Osteoblast (primary cell): ENCODE measurements around the gene FAM228B. TPM values are rescaled to one million over a fixed set of nuclear protein-coding genes. Genes with fewer than 3 reads are reported as not detected.

Experiments used
- DNase-seq: peaks from one replicate; pipeline ENCODE4 v3.0.0; 2011; ENCODE audit warnings: low spot score, mixed read lengths; ENCODE audit not compliant: insufficient read length; ENCODE audit errors: missing footprints
- H2AFZ ChIP-seq: 2 replicates; pipeline ENCODE4 v1.6.0; 2011; ENCODE audit warnings: mild to moderate bottlenecking, low read length
- H3K27ac ChIP-seq: 2 replicates; pipeline ENCODE4 v1.5.1; 2011; ENCODE audit warnings: mild to moderate bottlenecking, low read depth, low read length, moderate library complexity
- H3K27me3 ChIP-seq: 2 replicates; pipeline ENCODE4 v1.6.0; 2012; ENCODE audit warnings: mild to moderate bottlenecking, control low read depth, inconsistent platforms, low read length, moderate library complexity; ENCODE audit not compliant: insufficient read depth
- H3K36me3 ChIP-seq: 2 replicates; pipeline ENCODE4 v1.5.1; 2011; ENCODE audit warnings: mild to moderate bottlenecking, low read length, control low read depth, moderate library complexity; ENCODE audit not compliant: insufficient read depth
- H3K4me1 ChIP-seq: 2 replicates; pipeline ENCODE4 v1.5.1; 2011; ENCODE audit warnings: mild to moderate bottlenecking, low read length, control low read depth, moderate library complexity; ENCODE audit not compliant: insufficient read depth
- H3K4me2 ChIP-seq: 2 replicates; pipeline ENCODE4 v1.6.0; 2011; ENCODE audit warnings: mild to moderate bottlenecking, low read length; ENCODE audit not compliant: insufficient read depth
- H3K4me3 ChIP-seq: fragments of 200-600 bp; sonication (generic); 3 replicates; pipeline ENCODE4 v1.5.1; 2012; ENCODE audit warnings: mild to moderate bottlenecking, low read length, inconsistent platforms; ENCODE audit not compliant: insufficient read depth
- H3K79me2 ChIP-seq: 2 replicates; pipeline ENCODE4 v1.6.0; 2012; ENCODE audit warnings: mild to moderate bottlenecking, low read length, control low read depth, inconsistent platforms; ENCODE audit not compliant: insufficient read depth
- H3K9me3 ChIP-seq: 2 replicates; pipeline ENCODE4 v1.5.1; 2011; ENCODE audit warnings: low read depth, low read length, control low read depth
- H4K20me1 ChIP-seq: 2 replicates; pipeline ENCODE4 v1.6.0; 2012; ENCODE audit warnings: mild to moderate bottlenecking, low read length, control low read depth; ENCODE audit not compliant: insufficient read depth
- total RNA-seq: library from RNA; depleted of rRNA; stranded (reverse); fragments of >200 nt; gene quantifications from 2 replicates; pipeline ENCODE4 v1.2.3, GENCODE V29; 2012
- TF ChIP-seq, protein P1 (sequence below): IDR thresholded peaks from 2 replicates; pipeline ENCODE4 v1.5.1; 2011; ENCODE audit warnings: mild to moderate bottlenecking, low read depth, low read length, moderate library complexity; ENCODE audit errors: extremely low read depth

Gene FAM228B
- total RNA-seq, 1 donor, result 11.6 TPM

DNA sequence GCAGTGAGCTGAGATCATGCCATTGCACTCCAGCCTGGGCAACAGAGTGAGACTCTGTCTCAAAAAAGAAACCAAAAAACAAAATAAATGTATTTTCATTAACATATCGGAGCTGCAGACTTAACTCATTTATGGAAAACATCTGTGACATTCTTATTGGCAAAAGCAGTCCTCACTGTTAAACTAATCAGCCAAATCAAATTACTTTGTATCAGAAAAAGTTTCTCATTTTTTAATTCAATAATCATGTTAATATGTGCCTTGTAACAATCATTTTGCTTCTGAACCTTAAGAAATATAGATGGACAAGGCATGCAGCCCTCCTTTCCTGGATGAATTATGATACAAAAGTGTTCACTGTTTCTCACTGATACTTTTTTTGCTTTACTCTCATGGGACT, 20.6 kb upstream of the FAM228B start:
- H4K20me1 ChIP-seq, result no peaks in the 10 kb centered on the region
- no peaks in the 10 kb centered on the region for H3K9me3 ChIP-seq
- TF ChIP-seq, protein P1, sequence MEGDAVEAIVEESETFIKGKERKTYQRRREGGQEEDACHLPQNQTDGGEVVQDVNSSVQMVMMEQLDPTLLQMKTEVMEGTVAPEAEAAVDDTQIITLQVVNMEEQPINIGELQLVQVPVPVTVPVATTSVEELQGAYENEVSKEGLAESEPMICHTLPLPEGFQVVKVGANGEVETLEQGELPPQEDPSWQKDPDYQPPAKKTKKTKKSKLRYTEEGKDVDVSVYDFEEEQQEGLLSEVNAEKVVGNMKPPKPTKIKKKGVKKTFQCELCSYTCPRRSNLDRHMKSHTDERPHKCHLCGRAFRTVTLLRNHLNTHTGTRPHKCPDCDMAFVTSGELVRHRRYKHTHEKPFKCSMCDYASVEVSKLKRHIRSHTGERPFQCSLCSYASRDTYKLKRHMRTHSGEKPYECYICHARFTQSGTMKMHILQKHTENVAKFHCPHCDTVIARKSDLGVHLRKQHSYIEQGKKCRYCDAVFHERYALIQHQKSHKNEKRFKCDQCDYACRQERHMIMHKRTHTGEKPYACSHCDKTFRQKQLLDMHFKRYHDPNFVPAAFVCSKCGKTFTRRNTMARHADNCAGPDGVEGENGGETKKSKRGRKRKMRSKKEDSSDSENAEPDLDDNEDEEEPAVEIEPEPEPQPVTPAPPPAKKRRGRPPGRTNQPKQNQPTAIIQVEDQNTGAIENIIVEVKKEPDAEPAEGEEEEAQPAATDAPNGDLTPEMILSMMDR, result no peak
- no peaks in the 10 kb centered on the region for H3K79me2 ChIP-seq
- no peaks in the 10 kb centered on the region for H3K27me3 ChIP-seq
- DNase-seq, result peak; percentile 23
- no peak overlapping the region for H3K4me3 ChIP-seq
- no peak overlapping the region for H2AFZ ChIP-seq
- H3K36me3 ChIP-seq, result no peaks in the 10 kb centered on the region
- no peaks in the 10 kb centered on the region for H3K4me1 ChIP-seq
- H3K27ac ChIP-seq, result no peak overlapping the region
- no peak overlapping the region for H3K4me2 ChIP-seq

DNA sequence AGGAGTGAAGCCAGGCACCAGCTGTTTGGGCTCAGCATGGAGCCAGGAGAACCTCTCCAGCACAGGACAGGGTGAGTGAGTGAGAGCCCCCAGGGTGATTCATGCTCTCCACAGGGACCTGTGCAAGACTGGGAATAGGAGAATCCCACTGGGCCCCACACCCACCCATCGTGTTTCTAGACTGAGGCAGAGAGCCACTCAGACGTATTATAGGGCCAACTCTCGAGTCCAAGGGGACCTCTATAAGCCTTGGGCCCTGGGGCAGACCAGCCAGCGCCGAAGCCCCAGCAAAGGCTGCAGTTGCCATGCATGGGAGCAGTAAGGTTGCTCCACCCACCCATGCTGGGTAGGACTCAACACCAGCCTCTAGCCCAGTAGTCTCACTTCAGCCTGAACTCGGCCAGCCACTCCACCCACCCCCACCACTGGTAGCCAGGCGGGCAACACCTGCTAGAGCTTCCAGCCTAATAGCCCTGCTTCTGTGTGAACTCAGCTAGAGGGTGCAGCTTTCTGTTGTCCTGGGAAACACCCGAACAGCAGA, 19.1 kb upstream of the FAM228B start:
- Histone ChIP-seq H3K4me2 (no peak overlapping the region), H4K20me1 (no peaks in the 10 kb centered on the region), H3K79me2 (no peaks in the 10 kb centered on the region), H3K36me3 (no peaks in the 10 kb centered on the region), H3K27ac (no peak overlapping the region), H3K27me3 (no peaks in the 10 kb centered on the region), H3K4me1 (no peaks in the 10 kb centered on the region), H3K4me3 (no peak overlapping the region), H3K9me3 (no peaks in the 10 kb centered on the region), H2AFZ (no peak overlapping the region)
- no peak for DNase-seq
- TF ChIP-seq, protein P1, result no peak

DNA sequence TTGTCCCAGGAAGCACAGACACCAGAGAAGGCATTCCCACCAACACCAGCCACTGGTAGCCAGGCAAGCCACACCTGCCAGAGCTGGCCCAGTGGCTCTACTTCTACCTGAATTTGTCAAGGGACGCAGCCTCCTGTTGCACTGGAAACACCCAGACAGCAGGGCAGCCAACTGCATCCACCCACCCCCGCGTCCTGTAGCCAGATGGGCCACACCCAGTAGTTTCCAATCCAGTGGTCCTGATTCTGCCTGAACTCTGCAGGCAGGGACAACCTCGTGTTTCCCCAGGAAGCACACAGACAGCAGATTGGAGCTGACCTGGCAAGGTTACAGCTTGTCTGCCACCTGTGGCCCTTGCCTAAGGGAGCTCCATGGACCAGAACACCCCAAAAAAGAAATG, 18.4 kb upstream of the FAM228B start:
- no peak overlapping the region for H3K27ac ChIP-seq
- H4K20me1 ChIP-seq, result no peaks in the 10 kb centered on the region
- no peak overlapping the region for H3K4me2 ChIP-seq
- H2AFZ ChIP-seq, result no peak overlapping the region
- no peak overlapping the region for H3K4me3 ChIP-seq
- no peaks in the 10 kb centered on the region for H3K79me2 ChIP-seq
- TF ChIP-seq, protein P1, result no peak
- no peaks in the 10 kb centered on the region for H3K4me1 ChIP-seq
- H3K9me3 ChIP-seq, result no peaks in the 10 kb centered on the region
- H3K27me3 ChIP-seq, result no peaks in the 10 kb centered on the region
- no peaks in the 10 kb centered on the region for H3K36me3 ChIP-seq
- no peak for DNase-seq

DNA sequence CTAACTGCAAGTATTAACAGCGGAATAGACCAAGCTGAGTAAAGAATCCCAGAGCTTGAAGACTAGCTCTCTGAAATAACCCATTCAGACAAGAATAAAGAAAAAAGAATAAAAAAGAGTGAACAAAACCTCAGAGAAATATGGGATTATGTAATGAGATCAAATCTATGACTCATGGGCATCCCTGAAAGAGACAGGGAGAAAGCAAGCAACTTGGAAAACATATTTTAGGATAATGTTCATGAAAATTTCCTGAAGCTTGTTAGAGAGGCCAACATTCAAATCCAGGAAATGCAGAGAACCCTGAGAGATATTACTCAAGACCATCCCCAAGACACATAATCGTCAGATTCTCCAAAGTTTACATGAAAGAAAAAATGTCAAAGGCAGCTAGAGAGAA, 17.5 kb upstream of the FAM228B start:
- Histone ChIP-seq H3K79me2 (no peaks in the 10 kb centered on the region), H3K9me3 (no peaks in the 10 kb centered on the region), H3K4me2 (no peak overlapping the region), H3K36me3 (no peaks in the 10 kb centered on the region), H3K27ac (no peak overlapping the region), H4K20me1 (no peaks in the 10 kb centered on the region), H3K27me3 (no peaks in the 10 kb centered on the region), H3K4me1 (peaks cover 7% of the 10 kb centered on the region), H2AFZ (no peak overlapping the region), H3K4me3 (no peak overlapping the region)
- TF ChIP-seq, protein P1, result no peak
- no peak for DNase-seq
